Measurements from ENCODE around the gene QRFP.

DNA sequence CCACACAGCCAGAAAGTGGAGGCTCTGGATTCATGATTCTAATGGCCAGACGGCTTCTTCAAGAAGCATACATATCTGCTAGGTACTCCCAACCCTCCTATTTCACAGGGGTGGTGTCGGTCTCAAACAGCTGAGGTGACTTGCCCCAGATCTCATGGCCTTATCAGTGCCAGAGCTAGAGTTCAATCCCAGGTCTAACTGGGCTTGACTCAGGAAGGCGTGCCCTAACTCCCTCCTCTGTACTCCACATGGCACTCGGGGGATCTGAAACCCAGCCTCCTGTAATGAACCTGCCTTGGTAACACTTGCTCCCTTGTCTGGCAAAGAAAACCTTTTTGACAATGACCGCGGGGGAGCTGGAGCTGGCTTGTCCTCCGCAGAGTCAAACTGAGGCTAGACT is 2.1 kb downstream of the QRFP start:
- TF ChIP-seq, protein P1, sequence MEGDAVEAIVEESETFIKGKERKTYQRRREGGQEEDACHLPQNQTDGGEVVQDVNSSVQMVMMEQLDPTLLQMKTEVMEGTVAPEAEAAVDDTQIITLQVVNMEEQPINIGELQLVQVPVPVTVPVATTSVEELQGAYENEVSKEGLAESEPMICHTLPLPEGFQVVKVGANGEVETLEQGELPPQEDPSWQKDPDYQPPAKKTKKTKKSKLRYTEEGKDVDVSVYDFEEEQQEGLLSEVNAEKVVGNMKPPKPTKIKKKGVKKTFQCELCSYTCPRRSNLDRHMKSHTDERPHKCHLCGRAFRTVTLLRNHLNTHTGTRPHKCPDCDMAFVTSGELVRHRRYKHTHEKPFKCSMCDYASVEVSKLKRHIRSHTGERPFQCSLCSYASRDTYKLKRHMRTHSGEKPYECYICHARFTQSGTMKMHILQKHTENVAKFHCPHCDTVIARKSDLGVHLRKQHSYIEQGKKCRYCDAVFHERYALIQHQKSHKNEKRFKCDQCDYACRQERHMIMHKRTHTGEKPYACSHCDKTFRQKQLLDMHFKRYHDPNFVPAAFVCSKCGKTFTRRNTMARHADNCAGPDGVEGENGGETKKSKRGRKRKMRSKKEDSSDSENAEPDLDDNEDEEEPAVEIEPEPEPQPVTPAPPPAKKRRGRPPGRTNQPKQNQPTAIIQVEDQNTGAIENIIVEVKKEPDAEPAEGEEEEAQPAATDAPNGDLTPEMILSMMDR (IDR thresholded peaks at IDR 0.05): no peak
- no peak for TF ChIP-seq EP300 (IDR thresholded peaks at IDR 0.05)

All from ovary (tissue), 3 donors.